Measurements from ENCODE around the gene TMEM185A. TPM values are rescaled to one million over a fixed set of nuclear protein-coding genes. Genes with fewer than 3 reads are reported as not detected.
"Not testable (repeated sequence)": the region's sequence is repeated elsewhere in the genome, so short reads cannot be mapped to it uniquely, and the experiment has no call there.

Gene TMEM185A
- total RNA-seq, 2 experiments from 2014 or later = 19.0 to 20.4 TPM

DNA sequence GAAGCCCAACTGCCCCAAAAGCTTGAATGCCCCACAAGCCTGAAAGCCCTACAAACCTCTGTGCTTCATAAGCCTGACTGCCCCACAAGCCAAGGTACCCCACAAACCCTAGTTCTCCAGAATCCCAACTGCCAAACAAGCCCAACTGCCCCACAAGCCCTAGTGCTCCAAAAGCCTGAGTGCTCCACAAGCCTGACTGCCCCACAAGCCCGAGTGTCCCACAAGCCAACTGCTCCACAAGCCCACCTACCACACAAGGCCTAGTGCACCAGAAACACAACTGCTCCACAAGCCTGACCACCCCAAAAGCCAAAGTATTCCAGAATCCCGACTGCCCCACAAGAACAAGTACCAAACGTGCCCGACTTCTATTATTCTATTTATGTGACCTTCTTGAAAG is 68.2 kb downstream of the TMEM185A start:
- H3K36me3 Mint-ChIP-seq (ENCODE audit: low read depth) = no peaks in the 10 kb centered on the region
- H3K9me3 Mint-ChIP-seq = no peaks in the 10 kb centered on the region
- no peaks in the 10 kb centered on the region for H3K27me3 Mint-ChIP-seq
- no peak for DNase-seq
- POLR2A ChIA-PET = no interaction called here
- H3K27ac Mint-ChIP-seq = no peak overlapping the region
- H3K4me1 Mint-ChIP-seq = no peaks in the 10 kb centered on the region
- CTCF ChIA-PET = no interaction called here
- H3K4me3 Mint-ChIP-seq = no peak overlapping the region

DNA sequence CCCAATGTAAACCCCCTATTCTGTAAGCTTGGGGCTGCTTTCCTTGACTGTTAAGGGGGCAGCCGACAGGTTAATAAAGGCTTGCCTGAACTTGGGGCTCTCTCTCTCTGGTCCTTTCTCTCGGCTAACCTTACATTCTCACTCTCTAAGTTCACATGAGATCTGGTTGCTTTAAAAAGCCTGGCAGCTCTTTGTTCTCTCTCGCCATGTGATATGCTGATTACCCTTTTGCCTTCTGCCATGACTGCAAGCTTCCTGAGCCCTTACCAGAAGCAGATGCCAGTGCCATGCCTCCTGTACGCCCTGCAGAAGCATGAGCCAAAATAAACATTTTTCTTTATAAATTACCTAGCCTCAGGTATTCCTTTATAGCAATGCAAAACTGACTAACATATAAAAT is 76.3 kb downstream of the TMEM185A start:
- H3K36me3 Mint-ChIP-seq (ENCODE audit: low read depth); H3K4me1 Mint-ChIP-seq; H3K27ac Mint-ChIP-seq; CTCF ChIA-PET; H3K4me3 Mint-ChIP-seq; DNase-seq; H3K9me3 Mint-ChIP-seq; POLR2A ChIA-PET; H3K27me3 Mint-ChIP-seq: not testable (repeated sequence)

- H3K27me3 Mint-ChIP-seq; H3K4me1 Mint-ChIP-seq; H3K9me3 Mint-ChIP-seq; POLR2A ChIA-PET; H3K27ac Mint-ChIP-seq; DNase-seq; H3K36me3 Mint-ChIP-seq (ENCODE audit: low read depth); H3K4me3 Mint-ChIP-seq; CTCF ChIA-PET: not testable (repeated sequence)
Observed at GRCh38 chrX:149551939-149552248, 79.7 kb downstream of the TMEM185A start.

DNA sequence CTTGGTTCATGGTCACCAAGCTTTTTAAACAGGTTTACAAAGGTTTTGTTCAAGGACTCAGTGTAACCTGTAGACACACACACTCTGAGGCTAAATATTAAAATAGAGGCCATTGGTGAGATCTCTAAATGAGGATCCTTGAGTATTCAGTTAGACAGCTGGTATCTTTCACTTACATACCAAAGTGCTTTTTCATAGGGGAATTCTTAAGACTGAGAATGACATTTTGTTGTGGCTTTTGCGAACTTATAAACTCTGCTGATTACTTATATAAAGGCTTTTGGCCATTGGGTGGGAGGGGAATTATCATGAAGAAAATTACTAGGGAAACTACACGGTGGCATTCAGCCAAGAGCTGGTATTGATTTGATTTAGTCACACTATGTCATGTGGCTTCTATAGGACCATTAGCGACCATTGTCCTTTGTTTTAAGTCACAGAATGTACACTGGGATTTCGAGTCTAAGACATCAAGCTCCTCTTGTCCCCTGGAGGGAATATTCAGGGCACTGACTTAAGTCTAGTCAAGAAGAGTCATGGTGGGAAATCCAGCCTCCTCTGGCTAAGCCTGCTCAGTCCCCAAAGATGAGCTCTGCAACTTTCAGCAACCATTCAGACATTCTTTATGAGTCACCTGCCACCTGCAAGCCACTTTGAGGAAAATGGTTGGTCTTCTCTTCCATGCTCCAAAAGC is 80.2 kb downstream of the TMEM185A start:
- H3K36me3 Mint-ChIP-seq (ENCODE audit: low read depth); H3K4me1 Mint-ChIP-seq; H3K27ac Mint-ChIP-seq; H3K27me3 Mint-ChIP-seq; H3K9me3 Mint-ChIP-seq; CTCF ChIA-PET; POLR2A ChIA-PET; H3K4me3 Mint-ChIP-seq; DNase-seq: not testable (repeated sequence)

- H3K9me3 Mint-ChIP-seq; POLR2A ChIA-PET; CTCF ChIA-PET; H3K36me3 Mint-ChIP-seq (ENCODE audit: low read depth); H3K27me3 Mint-ChIP-seq; H3K4me3 Mint-ChIP-seq; H3K4me1 Mint-ChIP-seq: not testable (repeated sequence)
- H3K27ac Mint-ChIP-seq = peak overlapping the region; percentile 35
- peak; percentile 55 for DNase-seq
Observed at GRCh38 chrX:149550454-149550853, 81.1 kb downstream of the TMEM185A start.

- peak within 1 kb of the TSS; percentile 35 for H3K27ac Mint-ChIP-seq
- H3K27me3 Mint-ChIP-seq; H3K36me3 Mint-ChIP-seq (ENCODE audit: low read depth); POLR2A ChIA-PET; H3K4me1 Mint-ChIP-seq; DNase-seq; CTCF ChIA-PET; H3K4me3 Mint-ChIP-seq; H3K9me3 Mint-ChIP-seq: not testable (repeated sequence)
Observed at GRCh38 chrX:149549701-149550100, 81.9 kb downstream of the TMEM185A start, which contains the start of gene HSFX3. Gene HSFX3 (minus strand): TSS chrX:149549924. CDS start chrX:149549852, 72 bp downstream.

GRCh38 chrX:149547782-149548181 is 83.8 kb downstream of the TMEM185A start:
- H3K4me1 Mint-ChIP-seq; H3K4me3 Mint-ChIP-seq; H3K36me3 Mint-ChIP-seq (ENCODE audit: low read depth); H3K27me3 Mint-ChIP-seq; POLR2A ChIA-PET; CTCF ChIA-PET; DNase-seq; H3K9me3 Mint-ChIP-seq; H3K27ac Mint-ChIP-seq: not testable (repeated sequence)

- H3K36me3 Mint-ChIP-seq (ENCODE audit: low read depth); H3K9me3 Mint-ChIP-seq; H3K4me1 Mint-ChIP-seq; DNase-seq; H3K27ac Mint-ChIP-seq; CTCF ChIA-PET; H3K4me3 Mint-ChIP-seq; H3K27me3 Mint-ChIP-seq; POLR2A ChIA-PET: not testable (repeated sequence)
Observed at GRCh38 chrX:149546962-149547361, 84.6 kb downstream of the TMEM185A start.

Other genes starting within 250 kb of the TMEM185A start
- 100 to 1,000 TPM; 114 to 116 TPM for gene IDS, start 126.5 kb downstream of the TMEM185A start, total RNA-seq
- gene EOLA1, start 90.8 kb downstream of the TMEM185A start, total RNA-seq = 10 to 100 TPM; 31.8 to 36.4 TPM
- not detected for gene HSFX3, start 81.9 kb downstream of the TMEM185A start, total RNA-seq
- gene MAGEA9B, start 44.3 kb downstream of the TMEM185A start, total RNA-seq = not detected
- gene HSFX2, start 36.5 kb downstream of the TMEM185A start, total RNA-seq = not detected
- gene MAGEA11, start 80.3 kb upstream of the TMEM185A start, total RNA-seq = not detected
- gene HSFX1, start 142.3 kb upstream of the TMEM185A start, total RNA-seq = 1 to 10 TPM in 1 of 2 experiments, under 1 TPM in 1; 0.50 to 1.1 TPM
- gene MAGEA9, start 150.1 kb upstream of the TMEM185A start, total RNA-seq = not detected
- gene MAGEA8, start 249.4 kb upstream of the TMEM185A start, total RNA-seq = not detected

Measured in activated CD4-positive, alpha-beta memory T cell treated with anti-CD3 and anti-CD28 coated beads, Interleukin-2, amount 10 ng/mL, durations not matched to agents 7 days and 5 days (primary cell).